ENCODE measurements around the gene DHCR24. TPM values are rescaled to one million over a fixed set of nuclear protein-coding genes. Genes with fewer than 3 reads are reported as not detected.

The DHCR24 gene
- total and polyA plus RNA-seq, 2 of the 13 experiments (the other 11 are each of a cell fraction or from before 2014, with no cell fraction given): 374 to 448 TPM

DNA sequence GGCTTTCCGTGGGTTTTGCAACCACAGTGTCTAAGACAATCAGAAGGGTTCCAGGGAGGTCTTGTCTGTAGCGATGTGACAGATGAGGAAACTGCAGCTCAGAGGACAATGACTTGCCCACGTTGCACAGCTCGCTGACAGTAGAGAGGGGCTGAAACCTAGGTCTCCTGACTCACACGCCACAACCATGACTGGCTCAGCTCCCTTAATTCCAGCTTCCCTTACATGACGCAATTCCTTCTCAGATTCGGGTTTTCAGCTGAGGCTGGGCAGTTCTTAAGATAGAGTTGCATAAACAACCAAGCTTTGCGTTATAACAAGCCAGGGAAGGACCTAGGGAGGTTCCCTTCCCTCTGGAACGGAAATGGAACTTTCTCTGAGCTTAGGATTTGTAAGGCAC lies 36.3 kb downstream of the DHCR24 start:
- ChIA-PET CTCF (ENCODE audit: low intra/inter-chr PET ratio, low total read pairs) (no interaction called here), POLR2A (interaction anchor here (0.7 to 6.6 kb wide), 6 partner anchors 8 to 171 kb away, joined by 3 to 52 read pairs (median 16); partner anchors contain the start of gene DHCR24)
- FAIRE-seq: no peak
- no peak overlapping the region for H3K27ac ChIP-seq (ENCODE audit: extremely low read length, insufficient read depth, low read length)
- H3K27me3 ChIP-seq (ENCODE audit: control insufficient read depth in 1 of 2, insufficient read depth in 2 of 2, low read length in 2 of 2): no peaks in the 10 kb centered on the region
- BruUV-seq (replicated peaks): no TSS peak
- DNase-seq (ENCODE audit: low spot score): no peak
- H4K20me1 ChIP-seq (ENCODE audit: insufficient read depth, low read length): peaks cover 44% of the 10 kb centered on the region
- no peak overlapping the region for H2AFZ ChIP-seq (ENCODE audit: low read length)
- ATAC-seq: no peak
- in situ Hi-C loops (cut with HindIII; ENCODE audit: extremely low pct_ligation_motif_present, low pct_unique_long_range_greater_than_20kb) (no loop called here), intact Hi-C loops (cut with micrococcal nuclease; ENCODE audit: unreplicated experiment) (no loop called here)
- H3K4me2 ChIP-seq (ENCODE audit: low read depth, low read length): no peak overlapping the region
- H3K9me3 ChIP-seq (ENCODE audit: low read length): no peaks in the 10 kb centered on the region
- H3K79me2 ChIP-seq (ENCODE audit: insufficient read depth, low read length): no peaks in the 10 kb centered on the region
- 96% methylated on average over 9 of the region's 9 CpGs for WGBS (ENCODE audit: low lambda C conversion rate)
- H3K9ac ChIP-seq (ENCODE audit: insufficient read depth, low read depth, low read length): no peak overlapping the region
- TF ChIP-seq, protein P1, sequence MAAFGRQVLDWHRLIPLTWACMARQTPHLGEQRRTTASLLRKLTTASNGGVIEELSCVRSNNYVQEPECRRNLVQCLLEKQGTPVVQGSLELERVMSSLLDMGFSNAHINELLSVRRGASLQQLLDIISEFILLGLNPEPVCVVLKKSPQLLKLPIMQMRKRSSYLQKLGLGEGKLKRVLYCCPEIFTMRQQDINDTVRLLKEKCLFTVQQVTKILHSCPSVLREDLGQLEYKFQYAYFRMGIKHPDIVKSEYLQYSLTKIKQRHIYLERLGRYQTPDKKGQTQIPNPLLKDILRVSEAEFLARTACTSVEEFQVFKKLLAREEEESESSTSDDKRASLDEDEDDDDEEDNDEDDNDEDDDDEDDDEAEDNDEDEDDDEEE (CRISPR knock-in tag; IDR thresholded peaks at IDR 0.05): no peak
- TF ChIP-seq POLR2A (IDR thresholded peaks at IDR 0.05; ENCODE audit: insufficient read depth in 1 of 2, low read depth in 2 of 2, low read length in 2 of 2) (peak in 1 of 2 experiments; percentile 45; a peak in 1 of 4 replicates), NONO (IDR thresholded peaks at IDR 0.05) (no peak), NONO (CRISPR knock-in tag; conservative IDR thresholded peaks at IDR 0.05) (0 out of 2 replicates have a peak, but pooled peaks have one; percentile 11), CEBPB (IDR thresholded peaks at IDR 0.05; ENCODE audit: borderline replicate concordance, low read depth, low read length) (peak; percentile 54; the same call in 1 of the 2 replicates), POLR2AphosphoS5 (IDR thresholded peaks at IDR 0.05; ENCODE audit: low read depth, low read length) (peak; percentile 35; the same call in 1 of the 2 replicates)
- TF ChIP-seq, protein P2, sequence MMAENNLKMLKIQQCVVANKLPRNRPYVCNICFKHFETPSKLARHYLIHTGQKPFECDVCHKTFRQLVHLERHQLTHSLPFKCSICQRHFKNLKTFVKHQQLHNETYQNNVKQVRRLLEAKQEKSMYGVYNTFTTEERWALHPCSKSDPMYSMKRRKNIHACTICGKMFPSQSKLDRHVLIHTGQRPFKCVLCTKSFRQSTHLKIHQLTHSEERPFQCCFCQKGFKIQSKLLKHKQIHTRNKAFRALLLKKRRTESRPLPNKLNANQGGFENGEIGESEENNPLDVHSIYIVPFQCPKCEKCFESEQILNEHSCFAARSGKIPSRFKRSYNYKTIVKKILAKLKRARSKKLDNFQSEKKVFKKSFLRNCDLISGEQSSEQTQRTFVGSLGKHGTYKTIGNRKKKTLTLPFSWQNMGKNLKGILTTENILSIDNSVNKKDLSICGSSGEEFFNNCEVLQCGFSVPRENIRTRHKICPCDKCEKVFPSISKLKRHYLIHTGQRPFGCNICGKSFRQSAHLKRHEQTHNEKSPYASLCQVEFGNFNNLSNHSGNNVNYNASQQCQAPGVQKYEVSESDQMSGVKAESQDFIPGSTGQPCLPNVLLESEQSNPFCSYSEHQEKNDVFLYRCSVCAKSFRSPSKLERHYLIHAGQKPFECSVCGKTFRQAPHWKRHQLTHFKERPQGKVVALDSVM (CRISPR knock-in tag; IDR thresholded peaks at IDR 0.05): no peak
- TF ChIP-seq, protein P3, sequence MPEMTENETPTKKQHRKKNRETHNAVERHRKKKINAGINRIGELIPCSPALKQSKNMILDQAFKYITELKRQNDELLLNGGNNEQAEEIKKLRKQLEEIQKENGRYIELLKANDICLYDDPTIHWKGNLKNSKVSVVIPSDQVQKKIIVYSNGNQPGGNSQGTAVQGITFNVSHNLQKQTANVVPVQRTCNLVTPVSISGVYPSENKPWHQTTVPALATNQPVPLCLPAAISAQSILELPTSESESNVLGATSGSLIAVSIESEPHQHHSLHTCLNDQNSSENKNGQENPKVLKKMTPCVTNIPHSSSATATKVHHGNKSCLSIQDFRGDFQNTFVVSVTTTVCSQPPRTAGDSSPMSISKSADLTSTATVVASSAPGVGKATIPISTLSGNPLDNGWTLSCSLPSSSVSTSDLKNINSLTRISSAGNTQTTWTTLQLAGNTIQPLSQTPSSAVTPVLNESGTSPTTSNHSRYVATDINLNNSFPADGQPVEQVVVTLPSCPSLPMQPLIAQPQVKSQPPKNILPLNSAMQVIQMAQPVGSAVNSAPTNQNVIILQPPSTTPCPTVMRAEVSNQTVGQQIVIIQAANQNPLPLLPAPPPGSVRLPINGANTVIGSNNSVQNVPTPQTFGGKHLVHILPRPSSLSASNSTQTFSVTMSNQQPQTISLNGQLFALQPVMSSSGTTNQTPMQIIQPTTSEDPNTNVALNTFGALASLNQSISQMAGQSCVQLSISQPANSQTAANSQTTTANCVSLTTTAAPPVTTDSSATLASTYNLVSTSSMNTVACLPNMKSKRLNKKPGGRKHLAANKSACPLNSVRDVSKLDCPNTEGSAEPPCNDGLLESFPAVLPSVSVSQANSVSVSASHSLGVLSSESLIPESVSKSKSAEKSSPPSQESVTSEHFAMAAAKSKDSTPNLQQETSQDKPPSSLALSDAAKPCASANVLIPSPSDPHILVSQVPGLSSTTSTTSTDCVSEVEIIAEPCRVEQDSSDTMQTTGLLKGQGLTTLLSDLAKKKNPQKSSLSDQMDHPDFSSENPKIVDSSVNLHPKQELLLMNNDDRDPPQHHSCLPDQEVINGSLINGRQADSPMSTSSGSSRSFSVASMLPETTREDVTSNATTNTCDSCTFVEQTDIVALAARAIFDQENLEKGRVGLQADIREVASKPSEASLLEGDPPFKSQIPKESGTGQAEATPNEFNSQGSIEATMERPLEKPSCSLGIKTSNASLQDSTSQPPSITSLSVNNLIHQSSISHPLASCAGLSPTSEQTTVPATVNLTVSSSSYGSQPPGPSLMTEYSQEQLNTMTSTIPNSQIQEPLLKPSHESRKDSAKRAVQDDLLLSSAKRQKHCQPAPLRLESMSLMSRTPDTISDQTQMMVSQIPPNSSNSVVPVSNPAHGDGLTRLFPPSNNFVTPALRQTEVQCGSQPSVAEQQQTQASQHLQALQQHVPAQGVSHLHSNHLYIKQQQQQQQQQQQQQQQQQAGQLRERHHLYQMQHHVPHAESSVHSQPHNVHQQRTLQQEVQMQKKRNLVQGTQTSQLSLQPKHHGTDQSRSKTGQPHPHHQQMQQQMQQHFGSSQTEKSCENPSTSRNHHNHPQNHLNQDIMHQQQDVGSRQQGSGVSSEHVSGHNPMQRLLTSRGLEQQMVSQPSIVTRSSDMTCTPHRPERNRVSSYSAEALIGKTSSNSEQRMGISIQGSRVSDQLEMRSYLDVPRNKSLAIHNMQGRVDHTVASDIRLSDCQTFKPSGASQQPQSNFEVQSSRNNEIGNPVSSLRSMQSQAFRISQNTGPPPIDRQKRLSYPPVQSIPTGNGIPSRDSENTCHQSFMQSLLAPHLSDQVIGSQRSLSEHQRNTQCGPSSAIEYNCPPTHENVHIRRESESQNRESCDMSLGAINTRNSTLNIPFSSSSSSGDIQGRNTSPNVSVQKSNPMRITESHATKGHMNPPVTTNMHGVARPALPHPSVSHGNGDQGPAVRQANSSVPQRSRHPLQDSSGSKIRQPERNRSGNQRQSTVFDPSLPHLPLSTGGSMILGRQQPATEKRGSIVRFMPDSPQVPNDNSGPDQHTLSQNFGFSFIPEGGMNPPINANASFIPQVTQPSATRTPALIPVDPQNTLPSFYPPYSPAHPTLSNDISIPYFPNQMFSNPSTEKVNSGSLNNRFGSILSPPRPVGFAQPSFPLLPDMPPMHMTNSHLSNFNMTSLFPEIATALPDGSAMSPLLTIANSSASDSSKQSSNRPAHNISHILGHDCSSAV (CRISPR knock-in tag; IDR thresholded peaks at IDR 0.05; ENCODE audit: borderline replicate concordance): no peak
- no peak overlapping the region for H3K4me3 ChIP-seq (replicated peaks in 1 of 3; ENCODE audit: insufficient read depth in 1 of 3, low read depth in 2 of 3, low read length in 3 of 3)
- H3K4me1 ChIP-seq (ENCODE audit: insufficient read depth, low read length): peaks cover 2% of the 10 kb centered on the region
- H3K36me3 ChIP-seq (replicated peaks in 1 of 2; ENCODE audit: control insufficient read depth in 1 of 2, insufficient read depth in 2 of 2, low read length in 2 of 2): peaks cover 55 to 63% of the 10 kb centered on the region in 2 experiments

All from HepG2 (cell line).